SK-N-SH (cell line): ENCODE data around the gene HAND1. TPM values are rescaled to one million over a fixed set of nuclear protein-coding genes. Genes with fewer than 3 reads are reported as not detected.
A peak's percentile ranks its signal among the peaks of the same experiment; 100 is the strongest.

Experiments used
- CTCF ChIA-PET: fragments of 300-600, 350-600 bp; formaldehyde crosslinking; extraction: SDS; loops from one replicate; lab custom pipeline; 2021; lab: Yijun Ruan, JAX
- POLR2A ChIA-PET: fragments of 350-600 bp; sonication (Branson Sonifier 250); formaldehyde crosslinking; extraction: SDS; loops from one replicate; lab custom pipeline; 2020; ENCODE audit warnings: antibody characterized with exemption, inconsistent platforms; lab: Yijun Ruan, JAX
- DNase-seq: peaks from one replicate; pipeline ENCODE4 v3.0.0; 2012
- H2AFZ ChIP-seq: fragments of 200-600 bp; sonication (generic); 2 replicates; pipeline ENCODE4 v1.8.1; 2016; ENCODE audit warnings: antibody characterized with exemption, mild to moderate bottlenecking, low read depth
- H3F3A ChIP-seq: fragments of 200-600 bp; sonication (generic); replicated peaks from 2 replicates; pipeline ENCODE3; 2016; ENCODE audit warnings: antibody characterized with exemption, mild to moderate bottlenecking; ENCODE audit not compliant: insufficient read depth
- H3K27ac ChIP-seq, 2 experiments: fragments of 200-500 bp in 1 of 2; fragments of 200-600 bp in 1 of 2; sonication (Bioruptor generic) in 1 of 2; sonication (generic), shearing (Covaris generic) in 1 of 2; 2 replicates each; pipeline versions ENCODE4 v1.5.1 to v1.6.1; 2014 to 2016; ENCODE audit warnings: low read depth in 2 of 2, inconsistent platforms in 1 of 2, low read length in 1 of 2, mild to moderate bottlenecking in 1 of 2, mixed read lengths in 1 of 2
- H3K27me3 ChIP-seq: fragments of 200-600 bp; sonication (generic), shearing (Covaris generic); 2 replicates; pipeline ENCODE4 v1.6.1; 2016; ENCODE audit warnings: mixed run types; ENCODE audit not compliant: insufficient read depth
- H3K36me3 ChIP-seq, 2 experiments: fragments of 200-500 bp in 1 of 2; fragments of 200-600 bp in 1 of 2; sonication (Bioruptor generic) in 1 of 2; sonication (generic) in 1 of 2; replicated peaks in 1 of 2; 2 replicates each; pipeline versions ENCODE3 to v1.5.1; 2014 to 2016; ENCODE audit warnings: low read length in 1 of 2, mild to moderate bottlenecking in 1 of 2; ENCODE audit not compliant: insufficient read depth in 2 of 2, control insufficient read depth in 1 of 2
- H3K4me1 ChIP-seq, 2 experiments: fragments of 200-500 bp in 1 of 2; fragments of 200-600 bp in 1 of 2; sonication (Bioruptor generic) in 1 of 2; sonication (generic), shearing (Covaris generic) in 1 of 2; 2 replicates each; pipeline versions ENCODE4 v1.5.1 to v1.6.1; 2014 to 2016; ENCODE audit warnings: low read depth in 1 of 2, low read length in 1 of 2, mixed run types in 1 of 2; ENCODE audit not compliant: insufficient read depth in 2 of 2, control insufficient read depth in 1 of 2
- H3K4me2 ChIP-seq: fragments of 200-600 bp; sonication (generic), shearing (Covaris generic); 2 replicates; pipeline ENCODE4 v1.6.1; 2017; ENCODE audit warnings: mixed run types
- H3K4me3 ChIP-seq, 2 experiments: fragments of 200-500 bp in 1 of 2; fragments of 200-600 bp in 1 of 2; sonication (Bioruptor generic) in 1 of 2; sonication (generic), shearing (Covaris generic) in 1 of 2; 2 replicates each; pipeline versions ENCODE4 v1.5.1 to v1.8.1; 2014 to 2016; ENCODE audit warnings: low read depth in 2 of 2, inconsistent platforms in 1 of 2, low read length in 1 of 2, mild to moderate bottlenecking in 1 of 2, mixed read lengths in 1 of 2, moderate library complexity in 1 of 2
- H3K79me2 ChIP-seq: fragments of 200-600 bp; sonication (generic); 2 replicates; pipeline ENCODE4 v1.8.1; 2017; ENCODE audit warnings: mild to moderate bottlenecking; ENCODE audit not compliant: insufficient read depth
- H3K9ac ChIP-seq: fragments of 200-600 bp; sonication (generic); 2 replicates; pipeline ENCODE4 v1.6.1; 2017; ENCODE audit warnings: mixed run types
- H3K9me2 ChIP-seq: fragments of 200-600 bp; sonication (generic); 2 replicates; pipeline ENCODE4 v1.6.1; 2017; ENCODE audit warnings: mixed run types
- H3K9me3 ChIP-seq: fragments of 200-600 bp; sonication (generic); 2 replicates; pipeline ENCODE4 v1.6.1; 2017; ENCODE audit warnings: mixed run types, mild to moderate bottlenecking, moderate library complexity
- H4K20me1 ChIP-seq: fragments of 200-600 bp; sonication (generic); 2 replicates; pipeline ENCODE4 v1.6.1; 2017; ENCODE audit warnings: mild to moderate bottlenecking, mixed run types; ENCODE audit not compliant: insufficient read depth
- CHD2 ChIP-seq: fragments of 150-350 bp; IDR thresholded peaks from 2 replicates; pipeline ENCODE4 v1.6.1; 2018; ENCODE audit warnings: low read length; ENCODE audit not compliant: partially characterized antibody
- CTCF ChIP-seq: fragments of 200-600 bp; sonication (generic); IDR thresholded peaks from 2 replicates; pipeline ENCODE4 v1.6.1; 2017; ENCODE audit warnings: antibody characterized with exemption, mild to moderate bottlenecking, moderate library complexity
- ELF1 ChIP-seq: IDR thresholded peaks from 2 replicates; pipeline ENCODE4 v1.4.0; 2012
- EZH2phosphoT487 ChIP-seq: fragments of 200-600 bp; sonication (generic); IDR thresholded peaks from 2 replicates; pipeline ENCODE4 v1.6.1; 2017; ENCODE audit warnings: low read depth, mixed run types, mild to moderate bottlenecking, antibody characterized with exemption, moderate library complexity, borderline replicate concordance
- FOSL2 ChIP-seq: IDR thresholded peaks from 2 replicates; pipeline ENCODE4 v1.4.0; 2012; ENCODE audit warnings: low read depth, mild to moderate bottlenecking, moderate library complexity, borderline replicate concordance
- GATA2 ChIP-seq: sonication (generic); formaldehyde crosslinking; IDR thresholded peaks from 2 replicates; pipeline ENCODE4 v1.5.0; 2020; ENCODE audit warnings: mild to moderate bottlenecking, missing genetic modification reagents
- IRF3 ChIP-seq: fragments of 150-350 bp; IDR thresholded peaks from 2 replicates; pipeline ENCODE4 v1.6.1; 2016; ENCODE audit warnings: mild to moderate bottlenecking, low read depth, low read length
- MAX ChIP-seq: IDR thresholded peaks from 2 replicates; pipeline ENCODE4 v1.4.0; 2012; ENCODE audit warnings: low read depth
- MEF2A ChIP-seq: IDR thresholded peaks from 2 replicates; pipeline ENCODE4 v1.4.0; 2012; ENCODE audit warnings: low read depth, borderline replicate concordance
- PBX3 ChIP-seq: IDR thresholded peaks from 2 replicates; pipeline ENCODE4; 2012
- POLR2AphosphoS5 ChIP-seq: IDR thresholded peaks from 2 replicates; pipeline ENCODE4 v1.6.1; 2012; ENCODE audit warnings: low read depth, low read length
- RAD21 ChIP-seq: IDR thresholded peaks from 2 replicates; pipeline ENCODE4 v1.6.1; 2012; ENCODE audit warnings: mild to moderate bottlenecking, low read length
- RCOR1 ChIP-seq: fragments of 150-350 bp; IDR thresholded peaks from 2 replicates; pipeline ENCODE4 v1.6.1; 2017; ENCODE audit warnings: antibody characterized with exemption, low read length
- RFX5 ChIP-seq: IDR thresholded peaks from 2 replicates; pipeline ENCODE4 v1.6.1; 2012; ENCODE audit warnings: mild to moderate bottlenecking, improper control_type of control experiment, low read length
- RXRA ChIP-seq: IDR thresholded peaks from 2 replicates; pipeline ENCODE4 v1.4.0; 2012; ENCODE audit warnings: low read depth, mild to moderate bottlenecking, borderline replicate concordance
- TAF1 ChIP-seq: IDR thresholded peaks from 2 replicates; pipeline ENCODE4 v1.6.1; 2012; ENCODE audit warnings: low read depth, mild to moderate bottlenecking, low read length, moderate library complexity, borderline replicate concordance
- USF1 ChIP-seq: IDR thresholded peaks from 2 replicates; pipeline ENCODE4 v1.4.0; 2012; ENCODE audit warnings: low read depth, borderline replicate concordance
- YY1 ChIP-seq: IDR thresholded peaks from 2 replicates; pipeline ENCODE4 v1.4.0; 2012; ENCODE audit warnings: low read depth, mild to moderate bottlenecking
- ZBTB33 ChIP-seq: IDR thresholded peaks from 2 replicates; pipeline ENCODE4 v1.4.0; 2012; ENCODE audit warnings: low read depth, borderline replicate concordance
- WGBS: methylation state at CpG from one replicate; pipeline ENCODE4 v1.1.6; 2017; ENCODE audit warnings: low lambda C conversion rate; 5-methylcytosine and 5-hydroxymethylcytosine counted together
- polyA plus RNA-seq, 3 experiments: library from polyadenylated mRNA; depleted of rRNA; stranded (reverse); fragments of >200 nt; gene quantifications; 2 replicates each; pipeline ENCODE4 v1.2.3, GENCODE V29; 2012

HAND1 gene
- polyA plus RNA-seq, 1 of the 3 experiments (the other 2 are of a cell fraction): 1.1 TPM

GRCh38 chr5:154485850-154486426, 7.9 kb upstream of the HAND1 start (continued):
- TF ChIP-seq RCOR1 (peak; percentile 54; the same call in 1 of the 2 replicates), EZH2phosphoT487 (no peak), ZBTB33 (no peak), PBX3 (no peak), CHD2 (peak; percentile 65)
- TF ChIP-seq, all 33 proteins: peak for 4

GRCh38 chr5:154485096-154485491, 7.1 kb upstream of the HAND1 start:
- no peak for DNase-seq
- H4K20me1 ChIP-seq: no peaks in the 10 kb centered on the region
- no peaks in the 10 kb centered on the region for H3K9me3 ChIP-seq
- no peaks in the 10 kb centered on the region for H3F3A ChIP-seq
- ChIA-PET POLR2A (interaction anchor here (1.2 to 4.9 kb wide), 5 partner anchors 9 to 40 kb away, joined by 3 to 87 read pairs (median 29); no protein-coding TSS in a partner anchor), CTCF (interaction anchor here (1.0 to 6.6 kb wide), 9 partner anchors 10 to 124 kb away, joined by 3 to 93 read pairs (median 11); no protein-coding TSS in a partner anchor)
- H3K79me2 ChIP-seq: no peaks in the 10 kb centered on the region
- H3K4me2 ChIP-seq: no peak overlapping the region
- H3K4me1 ChIP-seq: peaks cover 0 to 64% of the 10 kb centered on the region in 2 experiments; a peak in 2 of 4 replicates
- H2AFZ ChIP-seq: no peak overlapping the region
- H3K27me3 ChIP-seq: peaks cover 74% of the 10 kb centered on the region
- no peak overlapping the region for H3K4me3 ChIP-seq
- WGBS: 37% methylated on average over 2 of the region's 2 CpGs
- no peaks in the 10 kb centered on the region for H3K36me3 ChIP-seq
- H3K9ac ChIP-seq: no peak overlapping the region
- no peaks in the 10 kb centered on the region for H3K9me2 ChIP-seq
- peak overlapping the region in 1 of 2 experiments; percentile 100; a peak in 3 of 4 replicates for H3K27ac ChIP-seq
- no peak for TF ChIP-seq TAF1
- no peak for TF ChIP-seq EZH2phosphoT487
- TF ChIP-seq RAD21: no peak
- TF ChIP-seq RXRA: no peak
- no peak for TF ChIP-seq USF1
- no peak for TF ChIP-seq PBX3
- no peak for TF ChIP-seq ELF1
- no peak for TF ChIP-seq GATA2 (CRISPR knock-in tag)
- no peak for TF ChIP-seq MEF2A
- no peak for TF ChIP-seq FOSL2
- no peak for TF ChIP-seq YY1
- no peak for TF ChIP-seq MAX
- no peak for TF ChIP-seq IRF3
- TF ChIP-seq ZBTB33: no peak
- TF ChIP-seq CHD2: no peak
- no peak for TF ChIP-seq RFX5
- no peak for TF ChIP-seq POLR2AphosphoS5
- TF ChIP-seq CTCF: no peak
